ENCODE results near the gene C2CD4C.
"Not testable (repeated sequence)": the region's sequence is repeated elsewhere in the genome, so short reads cannot be mapped to it uniquely, and the experiment has no call there.

The C2CD4C gene

GRCh38 chr19:383922-384798 is 24.8 kb downstream of the C2CD4C start:
- no peak overlapping the region for H3K4me3 ChIP-seq (ENCODE audit: insufficient read length, low read depth)
- DNase-seq (ENCODE audit: low read depth, low spot score), result peak; percentile 30
- H3K9ac ChIP-seq (ENCODE audit: insufficient read length, low read depth), result peak overlapping the region; percentile 72
- peaks cover 14% of the 10 kb centered on the region for H3K4me1 ChIP-seq (ENCODE audit: insufficient read depth, insufficient read length)
- no peaks in the 10 kb centered on the region for H3K9me3 ChIP-seq (ENCODE audit: insufficient read depth, low read length)
- no peaks in the 10 kb centered on the region for H3K36me3 ChIP-seq (ENCODE audit: insufficient read depth, insufficient read length, low read length)
- peaks cover 8% of the 10 kb centered on the region for H3K27me3 ChIP-seq (ENCODE audit: insufficient read depth, insufficient read length)
- TF ChIP-seq YY1 (IDR thresholded peaks at IDR 0.05; ENCODE audit: insufficient read depth, insufficient read length) (no peak), SUZ12 (IDR thresholded peaks at IDR 0.05; ENCODE audit: extremely low read depth, insufficient read depth, insufficient read length) (no peak), ZNF274 (IDR thresholded peaks at IDR 0.05; ENCODE audit: low read depth, low read length) (no peak)

GRCh38 chr19:383040-383439 is 25.9 kb downstream of the C2CD4C start:
- no peak overlapping the region for H3K4me3 ChIP-seq (ENCODE audit: insufficient read length, low read depth)

GRCh38 chr19:382578-382977 is 26.4 kb downstream of the C2CD4C start:
- not testable (repeated sequence) for H3K4me1 ChIP-seq (ENCODE audit: insufficient read depth, insufficient read length); DNase-seq (ENCODE audit: low read depth, low spot score); H3K9me3 ChIP-seq (ENCODE audit: insufficient read depth, low read length); H3K27me3 ChIP-seq (ENCODE audit: insufficient read depth, insufficient read length); H3K4me3 ChIP-seq (ENCODE audit: insufficient read length, low read depth); H3K9ac ChIP-seq (ENCODE audit: insufficient read length, low read depth); H3K36me3 ChIP-seq (ENCODE audit: insufficient read depth, insufficient read length, low read length)

More at GRCh38 chr19:383040-383439, 25.9 kb downstream of the C2CD4C start:
- DNase-seq (ENCODE audit: low read depth, low spot score), result no peak
- H3K9ac ChIP-seq (ENCODE audit: insufficient read length, low read depth), result no peak overlapping the region
- peaks cover 8% of the 10 kb centered on the region for H3K27me3 ChIP-seq (ENCODE audit: insufficient read depth, insufficient read length)
- H3K36me3 ChIP-seq (ENCODE audit: insufficient read depth, insufficient read length, low read length), result no peaks in the 10 kb centered on the region
- no peak for TF ChIP-seq SUZ12 (IDR thresholded peaks at IDR 0.05; ENCODE audit: extremely low read depth, insufficient read depth, insufficient read length)
- TF ChIP-seq ZNF274 (IDR thresholded peaks at IDR 0.05; ENCODE audit: low read depth, low read length), result no peak
- no peak for TF ChIP-seq YY1 (IDR thresholded peaks at IDR 0.05; ENCODE audit: insufficient read depth, insufficient read length)
- H3K4me1 ChIP-seq (ENCODE audit: insufficient read depth, insufficient read length), result peaks cover 9% of the 10 kb centered on the region
- no peaks in the 10 kb centered on the region for H3K9me3 ChIP-seq (ENCODE audit: insufficient read depth, low read length)

GRCh38 chr19:381901-382300 is 27.0 kb downstream of the C2CD4C start:
- H3K9me3 ChIP-seq (ENCODE audit: insufficient read depth, low read length); DNase-seq (ENCODE audit: low read depth, low spot score); H3K27me3 ChIP-seq (ENCODE audit: insufficient read depth, insufficient read length); H3K36me3 ChIP-seq (ENCODE audit: insufficient read depth, insufficient read length, low read length); H3K9ac ChIP-seq (ENCODE audit: insufficient read length, low read depth); H3K4me3 ChIP-seq (ENCODE audit: insufficient read length, low read depth); H3K4me1 ChIP-seq (ENCODE audit: insufficient read depth, insufficient read length): not testable (repeated sequence)

GRCh38 chr19:380618-381219 is 28.2 kb downstream of the C2CD4C start:
- not testable (repeated sequence) for DNase-seq (ENCODE audit: low read depth, low spot score); H3K27me3 ChIP-seq (ENCODE audit: insufficient read depth, insufficient read length)

GRCh38 chr19:379796-380195 is 29.2 kb downstream of the C2CD4C start:
- H3K4me1 ChIP-seq (ENCODE audit: insufficient read depth, insufficient read length), result peaks cover 13% of the 10 kb centered on the region
- H3K27me3 ChIP-seq (ENCODE audit: insufficient read depth, insufficient read length), result peaks cover 8% of the 10 kb centered on the region
- no peaks in the 10 kb centered on the region for H3K36me3 ChIP-seq (ENCODE audit: insufficient read depth, insufficient read length, low read length)
- H3K9ac ChIP-seq (ENCODE audit: insufficient read length, low read depth), result no peak overlapping the region
- DNase-seq (ENCODE audit: low read depth, low spot score), result no peak
- TF ChIP-seq YY1 (IDR thresholded peaks at IDR 0.05; ENCODE audit: insufficient read depth, insufficient read length), result no peak
- TF ChIP-seq SUZ12 (IDR thresholded peaks at IDR 0.05; ENCODE audit: extremely low read depth, insufficient read depth, insufficient read length), result no peak
- no peak for TF ChIP-seq ZNF274 (IDR thresholded peaks at IDR 0.05; ENCODE audit: low read depth, low read length)
- no peak overlapping the region for H3K4me3 ChIP-seq (ENCODE audit: insufficient read length, low read depth)
- H3K9me3 ChIP-seq (ENCODE audit: insufficient read depth, low read length), result no peaks in the 10 kb centered on the region

More at GRCh38 chr19:380618-381219, 28.2 kb downstream of the C2CD4C start:
- not testable (repeated sequence) for H3K36me3 ChIP-seq (ENCODE audit: insufficient read depth, insufficient read length, low read length); H3K4me1 ChIP-seq (ENCODE audit: insufficient read depth, insufficient read length); H3K9me3 ChIP-seq (ENCODE audit: insufficient read depth, low read length); H3K9ac ChIP-seq (ENCODE audit: insufficient read length, low read depth); H3K4me3 ChIP-seq (ENCODE audit: insufficient read length, low read depth)

- H3K4me3 ChIP-seq (ENCODE audit: insufficient read length, low read depth), result no peak overlapping the region
- no peak for TF ChIP-seq ZNF274 (IDR thresholded peaks at IDR 0.05; ENCODE audit: low read depth, low read length)
- TF ChIP-seq SUZ12 (IDR thresholded peaks at IDR 0.05; ENCODE audit: extremely low read depth, insufficient read depth, insufficient read length), result no peak
- TF ChIP-seq YY1 (IDR thresholded peaks at IDR 0.05; ENCODE audit: insufficient read depth, insufficient read length), result no peak
Observed at GRCh38 chr19:378706-379105, 30.2 kb downstream of the C2CD4C start.

More at GRCh38 chr19:378706-379105, 30.2 kb downstream of the C2CD4C start:
- H3K4me1 ChIP-seq (ENCODE audit: insufficient read depth, insufficient read length), result peaks cover 13% of the 10 kb centered on the region
- H3K27me3 ChIP-seq (ENCODE audit: insufficient read depth, insufficient read length), result peaks cover 8% of the 10 kb centered on the region
- no peaks in the 10 kb centered on the region for H3K36me3 ChIP-seq (ENCODE audit: insufficient read depth, insufficient read length, low read length)
- no peak overlapping the region for H3K9ac ChIP-seq (ENCODE audit: insufficient read length, low read depth)
- H3K9me3 ChIP-seq (ENCODE audit: insufficient read depth, low read length), result no peaks in the 10 kb centered on the region
- DNase-seq (ENCODE audit: low read depth, low spot score), result no peak
